ENCODE data around the gene RASA3. TPM values are rescaled to one million over a fixed set of nuclear protein-coding genes. Genes with fewer than 3 reads are reported as not detected.

Gene RASA3
- total RNA-seq, 4 donors from 2014 or later: 28.1 to 73.4 (median 56.8) TPM

DNA sequence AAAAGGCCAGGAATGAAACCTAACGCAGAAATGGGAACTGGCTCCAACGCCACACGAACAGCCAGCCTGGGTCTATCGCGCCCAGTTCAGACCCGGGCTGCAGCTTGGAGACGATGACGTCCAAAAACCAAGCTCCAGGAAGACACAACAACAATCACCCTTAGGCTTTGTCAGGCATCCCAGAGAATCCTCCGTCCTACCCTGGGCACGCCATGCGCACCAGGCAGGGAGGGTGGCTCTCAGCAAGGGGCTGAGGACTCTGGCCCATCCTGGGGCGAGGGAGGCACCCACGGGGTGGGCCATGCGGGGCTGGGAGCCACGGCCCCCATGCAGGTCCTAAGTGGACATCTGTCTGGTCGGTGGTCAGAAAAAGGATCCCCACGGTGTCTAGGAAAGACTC is 9.0 kb downstream of the RASA3 start:
- no peak for ATAC-seq (ENCODE audit: low FRiP score)
- DNase-seq (ENCODE audit: low spot score): no peak
- no peak for TF ChIP-seq CTCF (IDR thresholded peaks at IDR 0.05)

DNA sequence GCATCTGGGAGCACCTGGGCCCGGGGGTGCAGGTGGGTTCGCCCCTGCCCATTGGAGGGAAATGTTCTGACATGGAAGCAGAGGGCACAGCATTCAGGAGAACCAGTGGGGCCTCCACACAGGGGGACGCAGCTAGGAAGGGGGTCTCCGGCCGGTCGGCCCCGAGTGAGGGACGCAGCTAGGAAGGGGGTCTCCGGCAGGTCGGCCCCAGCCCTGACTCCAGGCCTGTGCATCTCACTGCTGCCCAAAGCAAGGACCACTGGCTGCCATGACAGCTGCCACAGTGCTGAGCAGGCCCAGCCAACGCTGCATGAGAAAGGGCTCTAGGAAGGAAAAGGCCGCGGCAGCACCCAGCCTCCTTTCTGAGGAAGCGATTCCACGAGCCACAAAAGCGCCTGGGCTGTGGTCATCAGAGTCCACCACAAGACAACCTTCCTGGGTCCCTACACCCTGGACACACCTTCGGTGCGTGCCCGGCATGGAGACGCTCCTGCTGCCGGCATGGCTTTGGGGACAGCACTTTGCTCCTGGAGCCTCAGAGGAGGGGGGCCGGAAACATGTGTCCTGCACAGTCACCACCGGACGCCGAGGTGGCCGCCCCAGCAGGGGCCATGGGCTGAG is 9.7 kb downstream of the RASA3 start:
- ATAC-seq (ENCODE audit: low FRiP score): peak; percentile 8
- no peak for TF ChIP-seq CTCF (IDR thresholded peaks at IDR 0.05)

DNA sequence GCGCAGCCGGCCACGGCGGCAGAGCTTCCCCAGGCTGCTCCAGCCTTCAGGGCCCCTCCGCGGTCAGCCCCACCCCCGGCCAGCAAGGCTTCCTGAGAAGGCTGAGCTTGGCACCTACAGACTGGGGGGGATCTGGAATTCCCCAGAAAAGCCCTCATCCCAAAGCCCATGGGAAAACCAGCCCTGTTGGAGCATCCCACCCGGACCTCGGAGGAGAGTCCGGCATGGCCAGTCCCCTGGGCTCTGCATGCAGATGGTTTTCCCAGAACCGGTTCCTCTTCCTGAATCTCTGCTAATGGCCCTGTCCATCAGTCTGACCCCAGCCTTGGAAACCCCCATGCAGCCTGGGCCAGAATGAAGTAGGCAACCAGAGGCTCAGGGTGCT is 10.3 kb downstream of the RASA3 start:
- no peak for DNase-seq (ENCODE audit: low spot score)
- TF ChIP-seq CTCF (IDR thresholded peaks at IDR 0.05): no peak
- no peak for ATAC-seq (ENCODE audit: low FRiP score)

More for the DNA sequence above, 9.7 kb downstream of the RASA3 start:
- no peak for DNase-seq (ENCODE audit: low spot score)

DNA sequence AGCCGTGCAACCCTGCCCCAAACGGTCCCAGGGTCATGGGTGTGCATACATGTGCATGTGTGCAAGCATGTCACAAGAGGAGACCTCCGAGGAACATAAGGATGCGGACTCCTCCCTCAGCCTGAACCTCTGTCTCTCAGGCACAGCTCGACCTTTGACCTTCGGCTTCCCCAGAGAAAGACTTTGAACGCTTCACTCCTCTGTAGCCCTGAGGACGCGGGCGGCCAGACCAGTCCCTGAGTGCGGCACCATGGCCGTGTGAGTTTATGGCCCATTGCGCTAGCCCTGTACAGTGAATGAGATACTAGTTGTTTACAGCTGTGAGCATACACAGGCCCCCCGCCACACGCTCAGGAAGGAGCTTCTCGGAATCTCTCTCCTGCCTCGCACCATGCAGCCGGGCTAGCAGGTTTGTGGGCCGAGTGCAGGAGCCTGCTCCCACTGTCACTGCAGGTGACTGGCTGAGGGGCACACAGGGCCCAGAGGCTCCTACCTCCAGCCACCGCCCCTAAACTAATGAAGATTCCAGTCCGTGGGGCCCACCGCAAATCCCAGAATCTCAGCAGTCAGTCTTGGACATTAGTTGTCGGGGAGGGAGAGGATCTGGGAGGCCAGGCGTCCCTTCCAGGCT is 10.8 kb downstream of the RASA3 start:
- DNase-seq (ENCODE audit: low spot score) (no peak), ATAC-seq (ENCODE audit: low FRiP score) (no peak)
- no peak for TF ChIP-seq CTCF (IDR thresholded peaks at IDR 0.05)

GRCh38 chr13:114121031-114121430 is 11.4 kb downstream of the RASA3 start:
- ATAC-seq (ENCODE audit: low FRiP score) (no peak), DNase-seq (ENCODE audit: low spot score) (no peak)
- no peak for TF ChIP-seq CTCF (IDR thresholded peaks at IDR 0.05)

- DNase-seq (ENCODE audit: low spot score) (no peak), ATAC-seq (ENCODE audit: low FRiP score) (no peak)
- TF ChIP-seq CTCF (IDR thresholded peaks at IDR 0.05): no peak
Observed at GRCh38 chr13:114120591-114121011, 11.8 kb downstream of the RASA3 start.

DNA sequence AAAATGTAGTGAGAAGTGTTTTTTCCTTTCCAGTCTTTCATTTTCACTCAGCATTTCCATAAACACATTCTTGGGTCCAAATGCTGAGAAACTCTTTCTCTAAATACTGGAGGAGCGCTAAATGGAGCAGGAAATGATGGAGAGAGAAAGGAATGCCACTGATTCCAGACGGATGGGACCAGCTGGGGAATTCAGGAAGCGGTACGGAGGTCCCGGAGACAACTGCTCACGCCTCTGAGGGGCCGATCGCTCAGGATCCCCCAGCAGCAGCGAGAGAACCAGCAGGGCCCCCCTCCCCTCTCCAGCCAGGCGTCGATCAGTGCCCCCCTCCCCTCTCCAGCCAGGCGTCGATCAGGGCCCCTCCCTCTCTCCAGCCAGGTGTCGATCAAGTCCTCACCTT is 13.2 kb downstream of the RASA3 start:
- TF ChIP-seq CTCF (IDR thresholded peaks at IDR 0.05): no peak
- peak; percentile 83 for ATAC-seq (ENCODE audit: low FRiP score)
- no peak for DNase-seq (ENCODE audit: low spot score)
